GM12801 (cell line): ENCODE results near the gene WDR3.

Experiments used
- TF ChIP-seq, protein P1 (sequence below): IDR thresholded peaks from one replicate; pipeline ENCODE4 v1.5.1; 2011; ENCODE audit warnings: control low read depth; ENCODE audit not compliant: insufficient read length; ENCODE audit errors: extremely low read depth

Gene WDR3

DNA sequence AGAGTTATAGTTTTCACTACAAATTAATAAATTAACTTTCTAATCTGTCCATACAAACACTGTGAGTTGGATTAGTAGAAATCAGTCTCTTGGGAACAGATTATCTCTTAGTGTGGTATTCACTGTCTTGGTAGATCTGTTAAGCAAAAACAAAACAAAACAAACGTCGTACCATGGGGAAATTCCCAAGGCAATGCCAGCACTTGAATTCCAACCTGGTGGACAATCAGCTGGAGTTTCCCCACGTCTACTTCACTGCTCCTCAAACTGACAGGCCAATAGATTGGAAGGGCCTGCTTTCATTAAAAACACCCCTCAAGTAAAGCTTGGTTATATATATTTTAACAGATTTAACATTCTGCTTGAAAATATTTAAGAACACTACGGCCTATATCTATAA is 32.0 kb upstream of the WDR3 start:
- TF ChIP-seq, protein P1, sequence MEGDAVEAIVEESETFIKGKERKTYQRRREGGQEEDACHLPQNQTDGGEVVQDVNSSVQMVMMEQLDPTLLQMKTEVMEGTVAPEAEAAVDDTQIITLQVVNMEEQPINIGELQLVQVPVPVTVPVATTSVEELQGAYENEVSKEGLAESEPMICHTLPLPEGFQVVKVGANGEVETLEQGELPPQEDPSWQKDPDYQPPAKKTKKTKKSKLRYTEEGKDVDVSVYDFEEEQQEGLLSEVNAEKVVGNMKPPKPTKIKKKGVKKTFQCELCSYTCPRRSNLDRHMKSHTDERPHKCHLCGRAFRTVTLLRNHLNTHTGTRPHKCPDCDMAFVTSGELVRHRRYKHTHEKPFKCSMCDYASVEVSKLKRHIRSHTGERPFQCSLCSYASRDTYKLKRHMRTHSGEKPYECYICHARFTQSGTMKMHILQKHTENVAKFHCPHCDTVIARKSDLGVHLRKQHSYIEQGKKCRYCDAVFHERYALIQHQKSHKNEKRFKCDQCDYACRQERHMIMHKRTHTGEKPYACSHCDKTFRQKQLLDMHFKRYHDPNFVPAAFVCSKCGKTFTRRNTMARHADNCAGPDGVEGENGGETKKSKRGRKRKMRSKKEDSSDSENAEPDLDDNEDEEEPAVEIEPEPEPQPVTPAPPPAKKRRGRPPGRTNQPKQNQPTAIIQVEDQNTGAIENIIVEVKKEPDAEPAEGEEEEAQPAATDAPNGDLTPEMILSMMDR = no peak

DNA sequence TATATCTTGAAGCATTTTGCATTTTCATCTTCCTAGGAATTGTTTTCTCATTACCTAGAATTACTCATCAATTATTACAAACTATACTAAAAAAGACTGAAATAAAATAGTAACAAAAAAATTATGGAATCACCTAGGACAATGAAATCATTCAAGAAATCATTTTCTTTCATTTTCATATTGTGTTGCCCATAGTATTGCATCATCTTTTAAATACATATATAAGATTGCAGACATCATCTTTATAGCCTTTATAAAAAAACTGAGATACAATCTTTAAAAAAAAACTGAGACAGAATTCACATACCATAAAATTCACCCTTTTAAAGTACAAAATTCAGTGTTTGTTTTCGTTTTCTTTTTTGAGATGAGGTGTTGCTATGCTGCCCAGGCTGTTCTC is 29.7 kb upstream of the WDR3 start:
- TF ChIP-seq, protein P1 = no peak

DNA sequence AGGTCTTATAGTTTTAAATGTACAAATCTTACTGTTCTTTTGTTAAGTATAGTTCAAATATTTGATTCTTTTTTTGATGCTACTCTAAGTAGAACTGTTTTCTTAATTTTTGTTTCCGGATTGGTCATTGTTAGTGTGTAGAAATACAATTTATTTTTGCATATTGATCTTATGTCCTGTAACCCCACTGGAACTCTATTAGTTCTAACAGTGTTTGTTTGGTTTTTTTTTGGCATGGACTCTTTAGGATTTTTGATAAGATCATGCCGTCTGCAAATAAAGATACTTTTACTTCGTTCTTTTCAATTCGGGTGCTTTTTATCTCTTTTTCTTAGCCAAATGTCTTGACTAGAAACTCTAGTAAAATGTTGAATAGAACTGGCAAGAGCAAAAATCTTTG is 26.6 kb upstream of the WDR3 start:
- TF ChIP-seq, protein P1 = no peak

DNA sequence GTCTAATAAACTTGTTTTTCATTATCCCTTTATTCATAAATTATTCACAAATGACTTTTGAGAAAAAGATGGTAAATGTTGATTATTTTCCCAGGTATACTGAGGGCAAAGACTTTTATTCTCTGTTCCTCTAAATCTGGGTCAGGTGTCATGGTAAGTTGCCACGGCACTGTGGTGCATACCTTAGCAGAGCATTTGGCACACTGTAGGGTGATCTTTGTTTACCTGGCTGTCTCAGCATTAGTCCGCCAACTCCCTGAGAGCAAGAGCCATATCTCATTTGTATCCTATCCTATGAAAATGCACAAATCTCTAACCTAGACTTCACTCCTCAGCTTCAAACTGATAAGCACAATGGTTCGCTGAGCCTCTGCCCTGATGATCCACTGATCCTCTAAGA is 25.1 kb upstream of the WDR3 start:
- TF ChIP-seq, protein P1 = no peak

DNA sequence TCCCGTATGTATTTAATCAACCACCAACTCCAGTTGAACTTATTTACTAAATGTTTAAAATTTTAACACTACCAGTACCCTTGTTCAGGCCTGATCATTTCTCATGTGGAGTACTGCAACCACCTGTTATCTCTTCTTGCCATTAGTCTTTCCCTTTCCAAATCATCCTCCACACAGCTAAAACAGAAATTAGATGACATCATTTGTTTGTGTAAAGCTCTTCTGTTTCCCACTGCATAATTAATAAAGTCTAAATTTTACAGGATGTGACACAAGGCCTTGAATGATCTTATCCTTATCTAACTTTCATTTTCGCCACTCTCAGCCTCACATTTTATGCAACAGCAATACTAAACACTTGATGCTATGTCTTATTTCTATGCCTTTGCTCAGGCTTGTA is 24.5 kb upstream of the WDR3 start:
- TF ChIP-seq, protein P1 = no peak

DNA sequence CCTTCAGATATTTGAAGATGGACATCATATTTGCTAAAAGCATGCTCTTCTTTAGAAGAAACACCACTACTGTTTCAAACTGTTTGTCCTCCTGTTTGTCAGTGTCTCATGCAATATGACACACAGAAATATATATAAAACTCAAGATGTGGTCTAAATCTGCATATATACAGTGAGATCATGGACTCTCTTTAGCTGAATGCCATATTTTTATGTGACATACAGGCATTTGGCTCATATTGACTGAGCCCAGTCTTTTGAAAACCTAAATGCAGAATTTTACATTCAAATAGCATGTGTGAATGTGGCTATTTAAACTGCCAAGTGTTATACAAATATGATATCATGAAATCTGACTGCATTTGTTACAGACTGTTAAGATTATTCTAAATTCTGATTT is 18.5 kb upstream of the WDR3 start:
- TF ChIP-seq, protein P1 = no peak

DNA sequence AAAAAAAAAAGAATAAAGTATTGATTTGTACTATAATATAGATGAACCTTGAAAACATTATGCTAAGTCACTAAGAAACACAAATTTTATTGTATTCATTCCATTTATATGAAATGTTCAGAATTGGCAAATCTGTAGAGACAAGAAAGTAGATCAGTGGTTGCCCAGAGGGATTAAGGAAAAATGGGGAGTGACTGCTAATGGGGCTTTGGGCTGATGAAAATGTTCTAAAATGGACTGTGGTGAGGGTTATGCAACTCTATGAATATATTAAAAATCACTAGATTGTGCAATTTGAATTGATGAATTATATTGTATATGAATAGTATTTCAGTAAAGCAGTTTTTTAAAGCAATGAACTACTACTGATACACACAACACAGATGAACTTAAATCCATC is 10.2 kb upstream of the WDR3 start:
- TF ChIP-seq, protein P1 = no peak

DNA sequence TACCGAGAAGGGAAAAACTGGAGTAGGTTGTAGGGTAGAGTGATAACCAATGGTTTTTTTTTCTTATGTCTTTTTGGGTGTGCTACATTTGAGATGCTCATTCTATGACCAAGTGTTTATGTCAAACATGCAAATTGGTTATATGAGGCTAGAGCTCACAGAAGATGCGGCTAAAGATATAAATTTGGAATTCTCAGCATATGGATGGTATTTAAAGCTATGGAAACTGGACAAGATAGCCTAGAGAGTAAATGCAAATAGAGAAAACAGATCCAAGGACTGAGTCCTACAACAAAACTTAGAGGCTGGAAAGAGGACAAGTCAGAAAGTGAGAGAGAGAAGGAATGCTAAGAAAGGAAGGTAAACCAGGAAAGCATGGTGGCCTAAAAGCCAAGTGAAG is 7.5 kb upstream of the WDR3 start:
- TF ChIP-seq, protein P1 = no peak
